HG02943 (cell line): ENCODE results near the gene RAB21.
"Not testable (repeated sequence)": the region's sequence is repeated elsewhere in the genome, so short reads cannot be mapped to it uniquely, and the experiment has no call there.

Experiments
- ATAC-seq: cut with Tn5 transposase; IDR thresholded peaks from one replicate; pipeline ENCODE4 v1.9.1; 2021; ENCODE audit warnings: mild to moderate bottlenecking, low read depth, moderate library complexity; ENCODE audit not compliant: unreplicated experiment

The RAB21 gene

DNA sequence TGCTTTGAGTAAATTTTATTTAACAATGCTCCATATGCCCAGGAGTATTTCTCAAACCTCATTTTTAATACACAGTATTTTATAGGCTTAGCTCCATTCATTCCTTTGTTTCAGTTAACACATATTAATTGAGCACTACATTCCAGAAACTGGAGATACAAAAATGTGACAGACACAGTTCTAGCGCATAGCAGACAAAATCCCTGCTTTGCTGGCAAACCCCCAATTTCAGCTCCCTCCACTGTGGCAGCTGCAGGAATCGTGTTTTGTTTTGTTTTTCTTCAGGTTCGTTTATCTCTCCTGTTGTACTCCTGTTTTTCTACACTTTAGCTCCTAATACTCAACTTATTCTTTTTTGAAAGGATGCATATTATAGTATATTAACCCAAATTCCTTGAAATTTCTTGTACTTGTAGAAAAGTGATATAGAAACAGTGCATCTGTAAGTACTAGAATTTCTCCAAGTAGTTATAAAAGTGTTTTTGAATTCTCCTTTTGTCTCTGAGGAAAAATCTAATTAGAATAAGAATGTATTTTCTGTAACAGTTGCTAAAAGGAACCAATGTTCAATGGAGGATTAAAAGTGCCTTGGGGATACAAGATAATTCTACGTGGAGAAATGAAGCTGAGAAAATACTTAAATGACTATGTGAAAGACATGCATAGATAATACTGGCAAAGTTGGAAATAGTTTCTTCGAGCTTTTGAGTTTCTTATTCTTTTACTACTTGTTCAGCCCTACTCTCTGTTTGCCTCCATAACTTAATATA is 6.4 kb upstream of the RAB21 start:
- ATAC-seq, result no peak

DNA sequence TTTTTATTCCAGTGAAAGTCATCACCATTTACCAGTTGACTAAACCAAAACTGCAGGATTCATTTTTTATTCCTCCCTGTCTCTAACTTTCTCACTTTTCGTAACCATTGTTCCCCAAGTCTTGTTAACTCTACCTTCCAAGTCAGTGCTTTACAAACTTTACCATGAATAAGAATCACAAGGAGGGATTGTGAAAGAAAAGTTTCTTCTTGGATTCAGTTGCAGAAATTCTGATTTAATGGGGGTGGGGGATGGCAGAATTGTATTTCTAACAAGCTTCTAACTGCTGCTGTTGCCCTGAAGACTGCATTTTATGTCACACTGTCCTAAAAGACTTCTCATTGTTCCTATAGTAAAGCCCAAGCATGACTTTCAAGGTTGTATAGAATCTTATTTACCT is 5.0 kb upstream of the RAB21 start:
- no peak for ATAC-seq

DNA sequence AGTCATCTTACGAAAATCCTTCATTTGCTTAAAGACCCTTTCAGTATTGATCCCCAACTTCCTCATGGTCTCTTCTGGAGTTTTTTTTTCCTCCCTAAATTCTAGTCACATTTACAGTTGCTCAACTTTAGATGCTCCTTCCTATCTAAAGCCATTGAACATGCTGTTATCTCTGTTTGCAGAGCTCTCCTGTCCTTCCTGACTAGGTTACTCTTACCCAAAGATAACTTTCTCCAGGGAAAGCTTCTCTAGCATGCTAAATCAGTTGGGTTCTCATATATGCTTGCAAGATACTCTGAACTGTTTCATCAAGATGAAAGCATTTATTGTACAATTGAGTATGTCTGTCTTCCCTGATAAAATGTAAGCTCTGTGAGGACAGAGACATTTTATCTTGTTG is 1.8 kb upstream of the RAB21 start:
- no peak for ATAC-seq

DNA sequence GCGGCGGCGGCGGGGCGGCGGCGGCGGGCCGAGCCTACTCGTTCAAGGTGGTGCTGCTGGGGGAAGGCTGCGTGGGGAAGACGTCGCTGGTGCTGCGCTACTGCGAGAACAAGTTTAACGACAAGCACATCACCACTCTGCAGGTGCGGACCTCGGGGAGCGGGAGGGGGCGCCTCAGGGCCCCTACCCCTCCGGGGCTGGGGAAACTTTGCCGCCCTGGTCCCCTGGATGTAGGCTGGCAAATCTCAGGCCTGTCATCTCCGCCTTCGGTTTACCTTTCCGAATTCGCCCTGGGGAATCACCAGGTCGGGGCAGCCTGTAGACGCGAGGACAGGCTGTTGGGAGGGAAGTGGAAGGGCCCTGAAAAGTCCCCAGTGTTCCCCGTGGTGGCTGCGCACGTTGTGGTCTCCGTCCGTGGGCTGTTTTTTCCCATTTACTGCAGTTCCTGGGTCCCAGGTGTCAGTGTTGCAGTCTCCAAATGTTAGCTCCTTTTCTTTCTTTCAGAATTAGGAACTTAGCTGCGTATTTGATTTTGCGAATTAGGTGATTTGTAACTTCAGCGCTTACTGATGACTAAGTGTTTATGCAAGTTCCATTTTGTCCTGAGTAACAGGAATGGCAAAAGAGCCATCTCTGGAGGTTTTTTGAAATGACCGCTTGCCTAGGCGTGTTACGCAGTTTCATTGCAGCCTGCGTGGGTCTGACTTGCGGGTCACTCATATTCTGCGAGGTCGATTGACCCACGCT is 656 bp downstream of the RAB21 start:
- ATAC-seq, result peak; percentile 45

DNA sequence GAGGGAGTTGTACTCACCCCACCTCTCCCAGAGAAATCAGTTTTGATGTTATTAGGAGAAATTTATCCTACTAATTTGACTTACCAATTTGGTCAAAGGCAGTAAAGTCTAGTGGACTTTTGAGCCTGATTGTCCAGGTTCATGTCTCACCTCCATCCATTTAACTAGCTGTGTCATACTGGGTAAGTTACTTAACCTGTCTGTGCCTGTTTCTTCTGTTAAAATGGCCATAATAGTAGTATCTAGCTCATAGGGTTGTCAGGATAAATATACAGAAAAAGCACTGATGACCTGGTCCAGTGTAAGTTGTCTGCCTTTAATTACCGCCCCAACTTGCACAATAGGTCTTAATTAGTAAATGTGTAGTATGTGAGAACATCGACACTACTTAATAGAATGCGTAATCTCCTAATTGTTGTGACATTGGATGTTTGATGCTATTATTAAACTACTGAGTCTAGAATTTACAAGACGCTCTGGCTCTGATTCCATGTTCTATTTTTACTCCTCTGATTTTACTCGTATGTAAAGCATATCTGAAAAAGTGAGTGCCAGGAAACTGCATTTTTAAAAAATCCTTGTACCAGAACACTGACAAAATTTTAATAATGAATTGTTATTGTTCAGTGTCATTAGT is 1.5 kb downstream of the RAB21 start:
- no peak for ATAC-seq

DNA sequence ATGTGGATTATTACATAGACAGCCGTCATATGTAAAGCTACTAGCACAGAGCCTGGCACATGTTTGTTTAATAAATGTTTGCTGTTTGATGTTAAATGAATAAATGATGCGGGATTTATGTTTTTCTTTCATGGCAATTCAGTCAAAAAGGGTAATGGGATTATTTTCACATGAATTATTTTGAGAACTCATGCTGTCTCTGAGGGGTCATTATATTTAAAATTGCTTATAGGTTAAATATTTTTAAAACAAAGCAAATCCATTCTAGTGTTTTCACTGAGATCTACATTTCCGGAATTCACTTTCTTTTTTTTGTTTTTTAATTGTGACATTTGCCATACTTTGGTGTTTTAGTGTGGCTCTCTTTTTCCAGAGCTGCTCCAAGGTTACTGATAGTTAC is 5.3 kb downstream of the RAB21 start:
- ATAC-seq, result no peak

DNA sequence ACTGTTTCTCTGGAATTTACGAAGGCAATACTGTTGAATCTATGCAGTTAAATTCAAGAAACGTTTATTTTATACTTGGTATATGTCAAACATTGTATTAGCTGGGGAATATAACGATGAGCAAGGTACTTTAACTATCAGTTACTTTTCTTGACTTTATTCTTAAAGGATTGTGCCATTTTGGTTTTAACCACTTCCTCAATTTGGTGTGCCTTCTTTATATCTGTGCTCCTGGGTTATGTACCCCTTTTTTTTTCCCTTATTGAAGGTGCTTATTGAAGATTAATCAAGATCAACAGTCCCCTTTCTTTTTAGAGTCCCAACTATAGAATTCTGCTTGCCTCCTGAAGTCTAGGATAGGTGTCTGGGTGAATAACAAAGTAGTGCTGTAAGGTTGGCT is 5.8 kb downstream of the RAB21 start:
- ATAC-seq, result no peak

DNA sequence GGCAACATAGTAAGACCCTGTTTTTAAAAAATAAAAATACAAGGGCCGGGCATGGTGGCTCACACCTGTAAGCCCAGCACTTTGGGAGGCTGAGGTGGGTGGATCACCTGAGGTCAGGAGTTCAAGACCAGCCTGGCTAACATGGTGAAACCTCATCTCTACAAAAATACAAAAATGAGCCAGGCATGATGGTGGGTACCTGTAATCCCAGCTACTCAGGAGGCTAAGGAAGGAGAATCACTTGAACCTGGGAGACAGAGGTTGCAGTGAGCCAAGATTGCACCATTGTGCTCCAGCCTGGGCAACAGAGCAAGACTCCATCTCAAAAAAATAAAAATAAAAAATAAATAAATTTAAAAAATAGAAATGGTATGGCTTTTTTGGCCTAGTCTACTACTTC is 6.7 kb downstream of the RAB21 start:
- not testable (repeated sequence) for ATAC-seq

DNA sequence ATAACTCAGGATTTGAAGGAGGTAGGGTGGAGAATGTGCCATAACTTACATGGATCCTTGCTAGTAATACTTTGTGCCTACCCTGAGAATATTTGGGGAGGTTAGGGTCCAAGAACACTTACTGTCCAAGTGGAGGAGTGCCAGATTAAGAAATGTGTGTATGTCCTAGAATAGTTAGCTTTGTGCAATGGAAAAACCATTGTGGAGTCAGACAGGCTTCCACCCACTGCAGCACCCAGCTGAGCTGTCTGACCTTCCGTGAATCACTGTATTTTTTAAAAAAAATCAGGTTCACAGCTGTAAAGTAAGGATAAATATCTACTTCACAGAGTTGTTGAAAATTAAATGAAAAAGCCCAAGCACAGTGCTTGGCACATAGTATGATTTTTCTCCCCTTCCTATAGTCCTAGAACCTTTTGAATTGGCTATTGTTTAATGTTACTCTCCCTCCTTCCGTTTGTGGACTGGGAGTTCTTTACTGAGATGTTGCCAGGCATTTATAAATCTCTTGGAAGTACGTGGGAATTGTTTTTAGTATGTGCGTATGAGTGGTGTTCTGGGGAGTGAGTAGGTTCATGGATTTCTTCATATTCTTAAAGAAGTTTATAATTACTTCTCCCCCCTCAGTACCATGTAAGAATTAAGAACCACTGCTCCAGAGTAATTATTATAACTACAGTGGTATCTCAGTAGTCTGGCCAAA is 9.2 kb downstream of the RAB21 start:
- ATAC-seq, result no peak

DNA sequence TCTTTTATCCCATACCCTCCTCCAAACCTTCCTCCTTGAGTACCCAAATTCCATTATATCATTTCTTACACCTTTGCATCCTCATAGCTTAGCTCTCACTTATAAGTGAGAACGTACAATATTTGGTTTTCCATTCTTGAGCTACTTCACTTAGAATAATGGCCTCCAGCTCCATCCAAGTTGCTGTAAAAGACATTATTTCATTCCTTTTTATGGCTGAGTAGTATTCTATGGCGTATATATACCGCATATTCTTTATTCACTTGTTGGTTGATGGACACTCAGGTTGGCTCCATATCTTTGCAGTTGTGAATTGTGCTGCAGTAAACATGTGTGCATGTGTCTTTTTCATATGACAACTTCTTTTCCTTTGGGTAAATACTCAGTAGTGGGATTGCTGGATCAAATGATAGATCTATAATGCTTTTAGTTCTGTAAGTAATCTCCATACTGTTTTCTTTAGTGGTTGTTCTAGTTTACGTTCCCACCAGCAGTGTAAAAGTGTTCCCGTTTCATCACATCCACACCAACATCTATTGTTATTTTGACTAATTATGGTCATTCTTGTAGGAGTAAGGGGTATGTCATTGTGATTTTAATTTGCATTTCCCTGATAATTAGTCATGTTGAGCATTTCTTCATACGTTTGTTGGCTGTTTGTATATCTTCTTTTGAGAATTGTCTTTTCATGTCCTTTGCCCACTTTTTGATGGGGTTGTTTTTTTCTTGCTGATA is 10.1 kb downstream of the RAB21 start:
- ATAC-seq, result no peak

DNA sequence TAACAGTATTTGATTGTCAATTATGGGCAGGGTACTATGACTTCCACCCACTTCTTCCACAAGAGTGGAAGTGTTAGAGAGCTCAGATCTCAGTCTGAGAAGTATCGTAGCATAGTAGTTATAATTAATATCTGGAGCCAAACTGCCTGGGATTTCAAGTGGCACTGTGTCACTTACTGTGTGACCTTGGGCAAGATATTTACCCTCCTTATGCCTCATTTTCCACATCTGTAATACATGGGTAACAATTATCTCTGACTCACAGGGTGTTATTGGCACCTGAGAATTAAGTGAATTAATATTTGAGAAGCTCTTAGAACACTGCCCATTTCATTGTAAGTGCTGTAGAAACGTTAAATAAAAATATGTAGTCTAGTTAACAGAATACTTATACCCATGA is 11.5 kb downstream of the RAB21 start:
- ATAC-seq, result no peak

DNA sequence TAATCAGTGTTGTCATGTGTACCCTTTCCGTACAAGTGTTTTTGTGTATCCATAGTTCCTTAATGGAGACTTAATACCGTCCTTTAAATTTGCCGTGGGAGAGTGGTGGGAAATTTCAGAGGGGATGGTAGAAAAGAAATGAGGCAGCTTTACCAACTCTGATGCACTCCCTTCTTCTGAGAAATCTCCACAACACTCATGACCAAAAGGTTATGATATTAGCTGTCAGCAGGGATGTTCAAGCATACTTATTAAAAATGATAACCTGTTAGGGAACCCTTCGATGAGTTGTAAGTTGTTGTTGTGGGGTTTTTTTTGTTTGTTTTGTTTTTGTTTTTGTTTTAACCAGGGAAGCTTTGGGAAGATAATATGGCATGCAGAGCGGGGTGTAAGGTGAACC is 12.5 kb downstream of the RAB21 start:
- ATAC-seq, result no peak

DNA sequence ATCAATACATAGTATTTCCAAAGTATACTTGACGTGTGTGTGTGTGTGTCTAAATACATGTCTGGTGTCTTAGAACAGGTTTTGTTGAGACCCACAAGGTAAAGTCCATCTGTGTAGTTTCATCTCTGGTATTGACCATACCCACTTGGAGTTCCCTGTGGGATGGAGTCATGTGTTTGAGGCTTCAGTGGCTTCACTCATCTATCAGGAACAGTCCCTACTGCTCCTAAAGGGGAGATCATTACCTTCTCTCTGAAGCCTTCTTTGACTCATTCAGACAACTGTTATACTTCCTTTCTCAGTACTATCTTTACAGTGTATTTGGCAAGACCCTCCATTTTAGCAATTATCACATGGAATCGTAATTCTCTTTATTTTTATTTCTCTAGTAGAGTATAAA is 14.2 kb downstream of the RAB21 start:
- no peak for ATAC-seq

DNA sequence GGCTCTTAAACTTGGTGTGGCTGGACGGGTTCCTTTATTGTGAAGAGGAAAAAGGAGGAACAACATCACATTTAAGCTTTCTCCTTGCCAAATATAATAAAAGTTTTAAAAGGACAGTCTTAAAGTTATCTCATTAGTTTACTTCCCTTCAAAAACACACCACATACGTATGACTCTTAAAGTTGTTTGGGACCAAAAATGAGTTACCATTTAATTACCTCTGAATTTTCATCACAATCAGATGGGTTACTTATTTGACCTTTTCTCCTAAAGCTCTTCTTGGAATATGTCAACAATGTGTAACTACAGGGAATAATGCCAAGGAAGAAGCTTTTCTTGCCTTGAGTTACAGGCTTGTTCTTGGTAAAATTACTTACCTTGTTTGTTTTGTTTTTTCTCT is 16.4 kb downstream of the RAB21 start:
- no peak for ATAC-seq

DNA sequence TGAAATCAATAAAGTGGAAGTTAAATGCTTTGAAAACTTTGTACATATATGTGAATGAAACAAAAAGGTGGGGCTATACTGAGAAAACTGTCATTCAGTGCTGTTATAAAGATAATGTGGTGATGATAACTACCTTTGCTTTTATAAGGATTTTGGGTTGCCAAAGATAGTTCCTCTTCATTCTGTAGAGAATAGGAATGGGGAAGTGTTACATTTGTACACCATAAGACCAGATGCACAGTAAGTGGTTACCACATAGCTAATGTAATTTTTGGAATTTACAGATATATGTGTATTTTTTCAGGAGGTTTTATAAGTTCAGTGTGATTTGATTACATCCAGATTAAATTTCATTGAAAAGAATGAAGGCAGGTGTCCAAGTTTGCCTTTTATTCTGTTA is 18.1 kb downstream of the RAB21 start:
- ATAC-seq, result no peak

DNA sequence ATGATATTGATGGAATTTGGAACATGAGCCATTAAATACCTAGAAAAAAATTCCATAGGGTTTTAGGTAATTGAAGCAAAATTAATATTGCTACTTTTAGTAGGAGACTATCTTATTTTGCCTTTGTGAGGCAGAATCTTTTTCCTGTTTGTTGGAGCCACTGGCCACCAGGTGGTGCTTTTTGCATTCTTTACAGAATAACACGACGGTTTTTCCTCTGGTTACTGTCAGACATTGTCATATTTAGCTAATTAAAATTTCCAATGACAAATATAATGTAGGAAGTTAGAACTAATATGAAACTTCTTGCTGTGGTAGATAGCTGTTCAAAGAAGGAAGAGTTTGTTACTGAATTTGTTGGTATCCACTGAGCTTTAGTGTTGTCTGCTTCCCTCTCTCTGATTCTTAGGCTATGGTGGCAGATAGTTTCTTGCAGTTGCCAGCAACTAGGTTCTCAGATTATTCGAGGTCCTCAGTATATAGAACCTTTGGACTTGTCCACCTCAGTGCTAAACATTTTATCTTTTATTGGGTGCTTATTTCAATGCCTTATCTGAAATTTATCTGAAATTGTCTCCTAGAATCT is 25.7 kb downstream of the RAB21 start:
- no peak for ATAC-seq

DNA sequence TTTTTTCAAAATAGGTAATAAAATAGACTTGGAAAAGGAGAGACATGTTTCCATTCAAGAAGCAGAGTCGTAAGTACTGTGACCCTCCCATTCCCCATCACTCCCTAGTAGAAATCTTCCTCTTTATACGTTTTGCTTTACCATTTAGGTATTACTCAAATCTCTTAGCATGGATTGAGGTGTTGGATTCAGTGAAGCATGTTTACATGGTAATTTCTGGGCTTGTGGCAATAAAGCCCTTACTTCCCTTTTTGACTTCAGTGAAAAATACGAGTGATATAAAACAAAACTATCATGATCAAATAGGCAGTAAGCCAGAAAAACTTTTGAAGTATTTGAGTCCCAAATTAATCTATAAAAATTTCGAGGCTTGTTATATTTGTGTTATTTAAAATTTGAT is 27.4 kb downstream of the RAB21 start:
- ATAC-seq, result no peak

DNA sequence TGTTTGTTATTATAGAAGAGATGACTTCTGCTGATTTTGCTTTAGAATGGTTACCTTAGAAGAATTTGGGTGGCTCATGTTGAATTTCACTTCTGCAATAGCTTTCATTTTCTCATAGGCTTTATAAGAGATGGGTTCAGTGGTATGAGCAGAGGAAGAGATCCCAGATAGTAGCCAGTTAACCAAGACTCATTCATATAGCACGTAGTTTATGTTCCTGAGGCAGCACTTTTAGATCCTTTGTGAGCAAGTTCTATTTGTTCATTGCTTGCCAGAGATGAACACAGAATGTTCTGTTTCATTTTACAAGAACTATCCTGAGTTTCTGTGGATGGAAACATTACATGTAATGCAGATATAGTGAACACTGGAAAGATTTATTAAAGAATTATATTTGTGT is 32.2 kb downstream of the RAB21 start:
- ATAC-seq, result no peak

DNA sequence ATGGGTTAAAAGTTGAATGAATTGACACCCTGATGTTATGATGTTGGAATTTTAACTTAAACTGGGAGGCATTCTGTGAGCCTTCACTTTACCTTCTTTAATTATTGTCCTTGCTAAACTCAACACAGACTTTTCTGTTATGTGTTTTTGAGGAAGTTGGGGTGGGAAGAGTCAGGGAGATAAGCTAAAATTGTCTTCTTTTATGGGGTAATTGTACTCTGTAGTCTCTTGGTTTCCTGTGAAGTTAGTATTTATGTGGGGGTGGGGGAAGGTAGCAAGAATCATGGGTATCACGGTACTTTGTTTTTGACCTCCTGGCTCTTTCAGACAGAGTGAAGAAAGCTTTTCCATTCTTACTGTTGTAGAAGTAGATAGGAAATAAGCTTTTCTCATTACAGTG is 32.9 kb downstream of the RAB21 start:
- no peak for ATAC-seq

DNA sequence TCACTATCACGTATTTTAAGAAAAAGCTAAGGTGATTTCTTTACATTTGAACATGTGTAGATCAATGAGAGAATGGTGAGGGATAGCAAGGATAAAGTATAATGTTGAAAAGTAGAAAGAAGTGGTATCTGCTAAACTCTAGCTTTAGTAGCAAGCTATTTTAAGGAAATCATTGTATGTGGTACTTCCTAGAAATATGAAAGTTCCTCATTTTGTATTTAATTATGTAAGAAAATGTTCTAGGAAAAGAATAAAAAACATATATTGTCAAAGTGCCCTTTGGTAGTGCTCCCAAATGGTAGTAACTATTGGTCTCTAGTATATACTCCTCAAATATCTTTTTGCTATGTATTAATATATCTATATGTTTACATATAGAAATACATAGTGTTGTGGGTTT is 35.7 kb downstream of the RAB21 start:
- ATAC-seq, result no peak
